ENCODE data around the gene LRP11. TPM values are rescaled to one million over a fixed set of nuclear protein-coding genes. Genes with fewer than 3 reads are reported as not detected.

LRP11 gene
- total and polyA plus RNA-seq, 2 of the 13 experiments (the other 11 are each of a cell fraction or from before 2014, with no cell fraction given) = 32.4 to 48.9 TPM

DNA sequence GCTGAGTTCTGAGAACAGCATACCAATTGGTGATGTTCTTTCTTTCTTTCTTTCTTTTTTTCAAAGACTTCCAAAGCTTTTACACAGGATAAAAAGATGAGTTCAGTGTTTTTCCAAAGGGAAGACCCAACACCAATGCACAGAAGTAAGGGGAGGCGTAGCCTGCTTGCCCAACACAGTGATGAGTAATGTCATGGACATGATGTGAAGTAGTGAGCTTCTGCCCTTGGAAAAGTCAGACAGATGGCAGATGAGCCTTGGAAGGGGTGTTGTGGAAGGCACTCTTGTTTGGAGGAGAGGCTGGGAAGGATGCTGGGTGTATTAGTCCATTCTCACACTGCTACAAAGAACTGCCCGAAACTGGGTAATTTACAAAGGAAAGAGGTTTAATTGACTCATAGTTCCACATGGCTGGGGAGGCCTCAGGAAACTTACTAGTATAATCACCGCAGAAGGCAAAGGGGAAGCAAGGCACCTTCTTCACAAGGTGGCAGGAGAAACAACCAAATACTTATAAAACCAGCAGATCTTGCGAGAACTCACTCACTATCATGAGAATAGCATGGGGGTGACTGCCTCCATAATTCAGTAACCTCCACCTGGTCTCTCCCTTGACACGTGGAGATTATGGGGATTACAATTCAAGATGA, 12.6 kb downstream of the LRP11 start:
- no peaks in the 10 kb centered on the region for H3K9me3 ChIP-seq (ENCODE audit: low read length)
- in situ Hi-C loops (cut with HindIII; ENCODE audit: extremely low pct_ligation_motif_present, low pct_unique_long_range_greater_than_20kb) = no loop called here
- H3K36me3 ChIP-seq (replicated peaks in 1 of 2; ENCODE audit: control insufficient read depth in 1 of 2, insufficient read depth in 2 of 2, low read length in 2 of 2) = peaks cover 0 to 25% of the 10 kb centered on the region in 2 experiments; a peak in 2 of 5 replicates
- no peak overlapping the region for H3K4me2 ChIP-seq (ENCODE audit: low read depth, low read length)
- no peaks in the 10 kb centered on the region for H3K27me3 ChIP-seq (ENCODE audit: control insufficient read depth in 1 of 2, insufficient read depth in 2 of 2, low read length in 2 of 2)
- DNase-seq (ENCODE audit: low spot score) (no peak), ATAC-seq (no peak), FAIRE-seq (no peak)
- peaks cover 10% of the 10 kb centered on the region; the same call in 1 of the 2 replicates for H4K20me1 ChIP-seq (ENCODE audit: insufficient read depth, low read length)
- ChIA-PET POLR2A (interaction anchor here (0.5 kb wide), 1 partner anchor 9 kb away, joined by 3 read pairs; no protein-coding TSS in a partner anchor), CTCF (ENCODE audit: low intra/inter-chr PET ratio, low total read pairs) (no interaction called here)
- H3K27ac ChIP-seq (ENCODE audit: extremely low read length, insufficient read depth, low read length) = no peak overlapping the region
- H3K9ac ChIP-seq (ENCODE audit: insufficient read depth, low read depth, low read length) = no peak overlapping the region
- no peak overlapping the region for H3K4me3 ChIP-seq (replicated peaks in 1 of 3; ENCODE audit: insufficient read depth in 1 of 3, low read depth in 2 of 3, low read length in 3 of 3)
- intact Hi-C loops (cut with micrococcal nuclease; ENCODE audit: unreplicated experiment) = no loop called here
- peaks cover 52% of the 10 kb centered on the region for H3K4me1 ChIP-seq (ENCODE audit: insufficient read depth, low read length)
- WGBS (ENCODE audit: low lambda C conversion rate) = 94% methylated on average over 5 of the region's 5 CpGs
- no peak overlapping the region for H2AFZ ChIP-seq (ENCODE audit: low read length)
- no TSS peak for BruUV-seq (replicated peaks)
- H3K79me2 ChIP-seq (ENCODE audit: insufficient read depth, low read length) = peaks cover 6% of the 10 kb centered on the region
- TF ChIP-seq ZFX (CRISPR knock-in tag; IDR thresholded peaks at IDR 0.05; ENCODE audit: low read depth) (no peak), ZFAT (CRISPR knock-in tag; conservative IDR thresholded peaks at IDR 0.05) (no peak), ZFP41 (CRISPR knock-in tag; IDR thresholded peaks at IDR 0.05; ENCODE audit: borderline replicate concordance) (no peak), ZNF558 (CRISPR knock-in tag; IDR thresholded peaks at IDR 0.05; ENCODE audit: borderline replicate concordance) (no peak), GATA4 (IDR thresholded peaks at IDR 0.05; ENCODE audit: borderline replicate concordance, low read depth) (no peak), ZMAT3 (CRISPR knock-in tag; conservative IDR thresholded peaks at IDR 0.05) (no peak), ETV6 (CRISPR knock-in tag; conservative IDR thresholded peaks at IDR 0.05) (no peak), KLF9 (CRISPR knock-in tag; IDR thresholded peaks at IDR 0.05; ENCODE audit: low read depth) (no peak), ZNF710 (CRISPR knock-in tag; IDR thresholded peaks at IDR 0.05; ENCODE audit: borderline replicate concordance) (no peak), ZNF777 (CRISPR knock-in tag; IDR thresholded peaks at IDR 0.05) (no peak), MNT (IDR thresholded peaks at IDR 0.05) (no peak), TP53 (CRISPR knock-in tag; conservative IDR thresholded peaks at IDR 0.05) (no peak), ZNF496 (CRISPR knock-in tag; IDR thresholded peaks at IDR 0.05; ENCODE audit: insufficient replicate concordance) (no peak)
- TF ChIP-seq, protein P1, sequence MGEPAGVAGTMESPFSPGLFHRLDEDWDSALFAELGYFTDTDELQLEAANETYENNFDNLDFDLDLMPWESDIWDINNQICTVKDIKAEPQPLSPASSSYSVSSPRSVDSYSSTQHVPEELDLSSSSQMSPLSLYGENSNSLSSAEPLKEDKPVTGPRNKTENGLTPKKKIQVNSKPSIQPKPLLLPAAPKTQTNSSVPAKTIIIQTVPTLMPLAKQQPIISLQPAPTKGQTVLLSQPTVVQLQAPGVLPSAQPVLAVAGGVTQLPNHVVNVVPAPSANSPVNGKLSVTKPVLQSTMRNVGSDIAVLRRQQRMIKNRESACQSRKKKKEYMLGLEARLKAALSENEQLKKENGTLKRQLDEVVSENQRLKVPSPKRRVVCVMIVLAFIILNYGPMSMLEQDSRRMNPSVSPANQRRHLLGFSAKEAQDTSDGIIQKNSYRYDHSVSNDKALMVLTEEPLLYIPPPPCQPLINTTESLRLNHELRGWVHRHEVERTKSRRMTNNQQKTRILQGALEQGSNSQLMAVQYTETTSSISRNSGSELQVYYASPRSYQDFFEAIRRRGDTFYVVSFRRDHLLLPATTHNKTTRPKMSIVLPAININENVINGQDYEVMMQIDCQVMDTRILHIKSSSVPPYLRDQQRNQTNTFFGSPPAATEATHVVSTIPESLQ (CRISPR knock-in tag; conservative IDR thresholded peaks at IDR 0.05) = no peak
- TF ChIP-seq, protein P2, sequence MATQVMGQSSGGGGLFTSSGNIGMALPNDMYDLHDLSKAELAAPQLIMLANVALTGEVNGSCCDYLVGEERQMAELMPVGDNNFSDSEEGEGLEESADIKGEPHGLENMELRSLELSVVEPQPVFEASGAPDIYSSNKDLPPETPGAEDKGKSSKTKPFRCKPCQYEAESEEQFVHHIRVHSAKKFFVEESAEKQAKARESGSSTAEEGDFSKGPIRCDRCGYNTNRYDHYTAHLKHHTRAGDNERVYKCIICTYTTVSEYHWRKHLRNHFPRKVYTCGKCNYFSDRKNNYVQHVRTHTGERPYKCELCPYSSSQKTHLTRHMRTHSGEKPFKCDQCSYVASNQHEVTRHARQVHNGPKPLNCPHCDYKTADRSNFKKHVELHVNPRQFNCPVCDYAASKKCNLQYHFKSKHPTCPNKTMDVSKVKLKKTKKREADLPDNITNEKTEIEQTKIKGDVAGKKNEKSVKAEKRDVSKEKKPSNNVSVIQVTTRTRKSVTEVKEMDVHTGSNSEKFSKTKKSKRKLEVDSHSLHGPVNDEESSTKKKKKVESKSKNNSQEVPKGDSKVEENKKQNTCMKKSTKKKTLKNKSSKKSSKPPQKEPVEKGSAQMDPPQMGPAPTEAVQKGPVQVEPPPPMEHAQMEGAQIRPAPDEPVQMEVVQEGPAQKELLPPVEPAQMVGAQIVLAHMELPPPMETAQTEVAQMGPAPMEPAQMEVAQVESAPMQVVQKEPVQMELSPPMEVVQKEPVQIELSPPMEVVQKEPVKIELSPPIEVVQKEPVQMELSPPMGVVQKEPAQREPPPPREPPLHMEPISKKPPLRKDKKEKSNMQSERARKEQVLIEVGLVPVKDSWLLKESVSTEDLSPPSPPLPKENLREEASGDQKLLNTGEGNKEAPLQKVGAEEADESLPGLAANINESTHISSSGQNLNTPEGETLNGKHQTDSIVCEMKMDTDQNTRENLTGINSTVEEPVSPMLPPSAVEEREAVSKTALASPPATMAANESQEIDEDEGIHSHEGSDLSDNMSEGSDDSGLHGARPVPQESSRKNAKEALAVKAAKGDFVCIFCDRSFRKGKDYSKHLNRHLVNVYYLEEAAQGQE (IDR thresholded peaks at IDR 0.05; ENCODE audit: borderline replicate concordance in 1 of 2, low read depth in 1 of 2, low read length in 2 of 2) = no peak
